ENCODE data around the gene APH1A.

GRCh38 chr1:150281758-150282557, 13.1 kb upstream of the APH1A start, which contains the start of gene CIART:
- TF ChIP-seq, protein P1, sequence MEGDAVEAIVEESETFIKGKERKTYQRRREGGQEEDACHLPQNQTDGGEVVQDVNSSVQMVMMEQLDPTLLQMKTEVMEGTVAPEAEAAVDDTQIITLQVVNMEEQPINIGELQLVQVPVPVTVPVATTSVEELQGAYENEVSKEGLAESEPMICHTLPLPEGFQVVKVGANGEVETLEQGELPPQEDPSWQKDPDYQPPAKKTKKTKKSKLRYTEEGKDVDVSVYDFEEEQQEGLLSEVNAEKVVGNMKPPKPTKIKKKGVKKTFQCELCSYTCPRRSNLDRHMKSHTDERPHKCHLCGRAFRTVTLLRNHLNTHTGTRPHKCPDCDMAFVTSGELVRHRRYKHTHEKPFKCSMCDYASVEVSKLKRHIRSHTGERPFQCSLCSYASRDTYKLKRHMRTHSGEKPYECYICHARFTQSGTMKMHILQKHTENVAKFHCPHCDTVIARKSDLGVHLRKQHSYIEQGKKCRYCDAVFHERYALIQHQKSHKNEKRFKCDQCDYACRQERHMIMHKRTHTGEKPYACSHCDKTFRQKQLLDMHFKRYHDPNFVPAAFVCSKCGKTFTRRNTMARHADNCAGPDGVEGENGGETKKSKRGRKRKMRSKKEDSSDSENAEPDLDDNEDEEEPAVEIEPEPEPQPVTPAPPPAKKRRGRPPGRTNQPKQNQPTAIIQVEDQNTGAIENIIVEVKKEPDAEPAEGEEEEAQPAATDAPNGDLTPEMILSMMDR (IDR thresholded peaks at IDR 0.05; ENCODE audit: low read depth, low read length, poor library complexity, severe bottlenecking) = no peak
- no peak for TF ChIP-seq EZH2phosphoT487 (IDR thresholded peaks at IDR 0.05; ENCODE audit: borderline replicate concordance, low read length)

Measured in DOHH2 (cell line).